Measurements from ENCODE around the gene MAP2.
A peak's percentile ranks its signal among the peaks of the same experiment; 100 is the strongest.

The MAP2 gene

GRCh38 chr2:209423562-209424198, at the start of gene MAP2:
Gene MAP2 (plus strand): TSS chr2:209424047. CDS start chr2:209653171, 229,124 bp downstream.
- DNase-seq (ENCODE audit: low read depth): peak; percentile 26

DNA sequence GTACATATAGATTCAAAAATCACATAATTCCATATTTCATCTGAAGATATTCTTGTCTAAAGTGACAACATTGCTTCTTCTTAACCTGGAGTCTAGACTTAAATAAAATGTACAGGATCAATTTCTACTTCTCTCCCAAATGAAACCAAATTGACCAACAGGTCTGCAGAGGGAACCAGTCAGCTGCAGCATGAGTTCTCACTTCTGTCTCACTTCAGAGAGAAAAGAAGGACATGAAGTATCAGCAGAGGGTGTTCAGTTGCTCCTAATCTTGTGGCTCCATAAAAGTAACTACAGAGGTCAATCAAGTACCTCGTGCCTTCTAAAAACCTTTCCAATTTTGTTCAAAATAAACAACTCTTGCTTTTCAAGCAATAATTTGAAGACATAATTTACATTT, 47.2 kb upstream of the MAP2 start:
- DNase-seq (ENCODE audit: low read depth): no peak

DNA sequence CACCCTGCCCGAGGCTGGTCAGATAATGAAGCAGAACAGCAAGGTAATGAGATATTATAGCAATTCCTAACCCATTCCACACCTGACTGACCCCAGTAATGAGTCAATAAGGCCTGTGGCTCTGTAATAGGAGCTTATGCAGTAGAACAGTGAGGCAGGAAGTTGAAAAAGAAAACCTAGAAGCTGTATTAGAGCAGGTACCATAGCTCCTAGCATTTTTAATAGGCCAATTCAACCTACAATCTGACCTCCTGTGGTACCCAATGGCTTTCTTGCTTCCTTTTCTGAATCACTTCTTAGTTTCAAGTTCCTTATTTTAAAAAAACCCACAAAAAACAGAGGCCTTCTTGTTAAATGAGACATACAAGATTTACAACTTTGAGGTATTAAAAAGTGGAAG, 43.6 kb upstream of the MAP2 start:
- no peak for DNase-seq (ENCODE audit: low read depth)

DNA sequence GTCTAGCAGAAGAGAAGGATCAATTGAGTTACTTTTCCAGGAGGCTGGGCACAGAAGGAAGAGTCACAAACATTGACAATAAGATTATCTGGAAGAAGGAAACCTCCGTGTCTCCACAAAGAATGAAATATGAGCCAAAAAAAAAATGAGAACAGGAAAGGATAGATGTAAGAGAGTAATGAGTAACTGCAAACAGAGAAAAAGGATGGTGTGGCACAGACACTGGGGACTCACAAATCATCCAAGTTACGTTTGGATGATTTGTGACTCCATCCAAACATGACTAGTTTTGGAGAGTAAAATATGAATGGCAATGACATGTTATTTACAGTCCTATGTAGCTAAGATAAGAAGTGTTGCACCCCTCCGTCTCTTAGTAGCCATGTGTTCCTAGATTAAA, 42.8 kb upstream of the MAP2 start:
- DNase-seq (ENCODE audit: low read depth): no peak

- DNase-seq (ENCODE audit: low read depth): no peak
Measured at GRCh38 chr2:209382775-209383174, 41.1 kb upstream of the MAP2 start.

GRCh38 chr2:209383212-209383611, 40.6 kb upstream of the MAP2 start:
- peak; percentile 77 for DNase-seq (ENCODE audit: low read depth)

- no peak for DNase-seq (ENCODE audit: low read depth)
Measured at GRCh38 chr2:209387389-209387788, 36.5 kb upstream of the MAP2 start.

DNA sequence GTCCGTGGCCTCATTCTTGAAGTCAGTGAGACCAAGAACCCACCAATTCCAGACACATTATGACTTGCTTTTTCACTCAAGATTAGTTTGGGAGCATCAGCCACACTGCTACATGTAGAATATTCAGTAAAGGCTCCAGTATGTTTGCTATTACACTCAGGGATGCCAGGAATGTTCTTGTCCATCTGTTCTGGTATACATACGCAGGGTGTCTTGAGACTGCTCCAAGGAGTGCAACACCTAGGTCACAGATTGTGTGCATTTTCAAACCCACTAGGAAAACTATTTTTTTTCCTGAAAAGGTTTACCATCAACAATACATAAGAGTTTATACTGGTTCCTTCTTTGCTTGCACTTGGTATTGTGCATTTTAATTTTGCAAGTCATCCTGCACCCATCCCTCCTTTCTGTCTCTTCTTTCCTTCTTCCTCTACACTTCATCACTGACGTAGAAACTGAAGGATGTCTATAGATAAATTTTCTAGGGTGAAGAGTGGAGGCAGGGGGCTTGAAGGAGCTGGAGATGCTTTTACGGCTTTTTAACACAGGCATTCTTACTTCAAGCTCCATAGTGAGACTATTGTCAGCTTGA, 35.3 kb upstream of the MAP2 start:
- no peak for DNase-seq (ENCODE audit: low read depth)

DNA sequence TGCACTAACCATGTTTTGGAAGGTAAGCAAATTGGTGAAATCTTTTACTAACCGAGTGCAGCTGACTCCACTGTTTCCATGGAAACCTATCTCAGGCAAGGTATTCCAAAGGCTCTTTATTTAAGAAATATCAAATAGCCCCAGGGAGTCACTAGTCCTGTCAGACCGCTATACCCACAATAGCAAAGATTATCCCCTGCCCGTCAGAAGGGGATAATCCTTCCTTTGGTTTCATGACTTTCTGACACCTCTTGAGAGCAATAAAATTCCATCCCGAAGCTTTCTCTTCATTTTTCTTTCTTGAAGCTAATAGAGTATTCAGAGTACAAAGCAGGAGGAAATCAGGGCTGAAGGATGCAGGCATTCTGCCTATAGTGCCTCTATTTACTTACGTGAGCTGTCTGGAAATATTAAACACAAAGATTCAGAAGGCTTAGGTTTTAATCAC, 34.7 kb upstream of the MAP2 start:
- DNase-seq (ENCODE audit: low read depth): no peak

GRCh38 chr2:209390839-209391238, 33.0 kb upstream of the MAP2 start:
- DNase-seq (ENCODE audit: low read depth): no peak

DNA sequence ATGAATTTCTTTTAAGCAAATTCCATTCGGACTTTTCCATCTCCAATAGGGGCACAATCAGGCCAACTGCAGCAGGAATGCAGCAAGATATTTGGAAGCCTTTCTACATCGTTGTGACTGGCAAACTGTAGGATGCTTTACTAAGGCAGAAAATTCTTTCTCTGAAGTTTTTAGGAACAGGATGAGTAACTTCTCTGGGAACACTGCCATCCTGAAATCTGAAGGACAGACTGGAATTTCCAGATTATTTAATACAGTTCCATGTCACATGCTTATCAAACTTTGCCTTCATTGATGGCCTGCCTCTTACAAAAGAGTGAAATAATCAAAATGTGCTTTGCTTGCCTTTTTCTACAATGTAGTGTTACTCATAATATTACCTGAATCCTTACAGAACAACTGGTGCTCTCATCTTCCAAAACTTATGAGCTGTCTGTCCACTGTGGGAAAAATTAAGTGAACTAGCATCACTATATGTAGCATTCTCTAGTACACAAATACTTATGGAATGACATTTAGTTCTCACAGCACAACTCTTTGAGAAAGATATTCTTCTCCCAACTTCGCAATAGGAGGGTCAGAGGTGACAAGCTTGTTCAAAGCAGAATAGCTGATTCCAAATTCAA, 32.0 kb upstream of the MAP2 start:
- peak; percentile 71 for DNase-seq (ENCODE audit: low read depth)

GRCh38 chr2:209395229-209395628, 28.6 kb upstream of the MAP2 start:
- no peak for DNase-seq (ENCODE audit: low read depth)

- DNase-seq (ENCODE audit: low read depth): no peak
Measured at GRCh38 chr2:209395652-209396051, 28.2 kb upstream of the MAP2 start.

DNA sequence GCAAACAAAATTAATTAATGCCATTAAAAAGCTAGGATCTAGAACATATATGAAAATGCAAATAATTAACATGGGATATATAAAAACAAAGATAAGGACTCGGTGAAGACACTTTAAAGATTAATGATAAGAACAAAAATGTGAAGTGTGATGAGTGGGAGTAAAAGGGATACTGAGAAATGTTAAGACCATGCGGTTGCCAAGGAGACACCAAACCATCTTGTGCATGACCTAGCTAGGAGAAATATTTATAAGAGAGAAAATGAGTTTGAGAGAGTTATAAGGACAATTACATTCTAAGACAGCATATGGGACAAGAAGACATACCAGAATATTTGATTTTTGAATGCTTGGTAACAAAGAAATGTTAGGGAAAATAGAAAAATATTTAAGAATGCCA, 25.4 kb upstream of the MAP2 start:
- DNase-seq (ENCODE audit: low read depth): no peak

- DNase-seq (ENCODE audit: low read depth): no peak
Measured at GRCh38 chr2:209401788-209402187, 22.1 kb upstream of the MAP2 start.

GRCh38 chr2:209411296-209411695, 12.6 kb upstream of the MAP2 start:
- DNase-seq (ENCODE audit: low read depth): no peak

DNA sequence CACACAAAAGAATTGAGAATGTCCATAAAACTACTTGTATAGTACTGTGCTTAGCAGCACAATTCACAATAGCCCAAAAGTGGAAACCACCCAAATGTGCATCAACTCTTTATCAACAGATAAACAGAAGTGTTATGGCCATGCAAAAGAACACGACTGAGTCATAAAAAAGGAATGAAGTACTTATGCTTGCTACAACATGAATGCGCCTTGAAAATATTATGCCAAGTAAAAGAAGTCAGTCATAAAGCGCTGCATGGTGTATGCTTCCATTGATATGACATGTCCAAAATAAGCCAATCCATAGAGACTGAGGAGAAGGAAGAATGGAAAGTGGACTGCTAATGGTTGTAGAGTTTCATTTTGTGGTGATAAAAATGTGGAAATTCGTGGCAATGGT, 12.1 kb upstream of the MAP2 start:
- no peak for DNase-seq (ENCODE audit: low read depth)

GRCh38 chr2:209413311-209414014, 10.4 kb upstream of the MAP2 start:
- no peak for DNase-seq (ENCODE audit: low read depth)

DNA sequence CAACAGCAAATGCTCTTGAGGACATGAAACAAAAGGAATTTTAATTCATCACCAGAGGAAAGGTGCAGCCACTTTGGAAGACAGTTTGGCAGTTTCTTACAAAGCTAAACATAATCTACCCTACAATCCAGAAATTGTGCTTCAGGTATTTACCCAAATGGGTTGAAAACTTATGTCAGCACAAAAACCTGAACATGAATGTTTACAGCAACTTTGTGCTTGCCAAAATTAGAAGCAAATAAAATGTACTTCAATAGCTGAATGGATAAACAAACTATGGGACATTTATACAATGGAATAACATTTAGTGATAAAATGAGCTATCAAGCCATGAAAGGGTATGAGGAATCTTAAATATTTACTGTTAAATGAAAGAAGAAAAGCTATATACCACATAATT, 6.9 kb upstream of the MAP2 start:
- no peak for DNase-seq (ENCODE audit: low read depth)

GRCh38 chr2:209422191-209422754, 1.6 kb upstream of the MAP2 start:
- DNase-seq (ENCODE audit: low read depth): no peak

GRCh38 chr2:209424199-209424701, 403 bp downstream of the MAP2 start:
- DNase-seq (ENCODE audit: low read depth): no peak

DNA sequence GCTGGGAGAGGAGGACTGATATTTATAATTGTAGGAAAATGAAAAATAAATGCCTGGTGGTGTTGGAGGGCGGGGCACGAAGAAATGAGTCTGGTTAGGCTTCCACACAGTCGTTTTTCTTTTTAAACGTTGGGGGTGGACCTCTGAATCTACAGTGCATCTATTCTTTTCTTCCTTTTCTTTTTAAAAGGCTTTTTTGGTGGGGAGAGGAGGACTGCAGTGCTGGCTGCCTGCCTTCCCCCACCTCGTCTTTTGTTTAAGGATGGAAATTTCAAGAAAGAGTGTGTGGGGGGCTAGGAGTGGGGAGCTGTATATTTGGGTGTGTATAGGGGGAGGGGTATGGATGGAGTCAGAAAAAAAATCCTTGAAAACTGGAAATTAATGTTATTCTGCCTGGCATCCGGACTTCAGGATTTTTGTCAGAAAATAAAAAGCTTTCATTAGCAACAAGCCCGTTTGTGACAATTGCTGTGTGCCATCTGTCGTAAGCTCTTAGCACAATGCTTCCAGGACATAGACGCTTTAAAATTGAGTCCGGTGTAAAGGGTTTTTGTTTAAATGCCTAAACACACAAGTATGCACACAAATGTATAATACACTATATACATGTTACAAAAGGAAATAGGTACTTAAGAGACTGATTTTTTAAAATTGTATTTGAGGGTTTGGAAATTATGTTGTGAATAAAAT, 1.1 kb downstream of the MAP2 start:
- DNase-seq (ENCODE audit: low read depth): no peak
